Small intestine (tissue), 7 donors: ENCODE results near the gene WRNIP1. TPM values are rescaled to one million over a fixed set of nuclear protein-coding genes. Genes with fewer than 3 reads are reported as not detected.

ENCODE experiments used
- DNase-seq, 2 donors: peaks; one replicate each; pipeline versions ENCODE4 v3.0.0 to v3.0.0-alpha.2; 2013
- FAIRE-seq: peaks from 2 replicates; lab custom pipeline; 2012; peaks lifted over from hg19 to GRCh38; lab: Jason Lieb, UNC
- H3K27ac ChIP-seq, 3 donors: one replicate each; pipeline ENCODE4 v1.5.1; 2013; ENCODE audit warnings: low read length in 2 of 3, mild to moderate bottlenecking in 2 of 3, control low read depth in 1 of 3, inconsistent platforms in 1 of 3, low read depth in 1 of 3, moderate library complexity in 1 of 3
- H3K27me3 ChIP-seq, 3 donors: one replicate each; pipeline ENCODE4 v1.6.1; 2013; ENCODE audit warnings: low read length in 3 of 3, inconsistent platforms in 1 of 3; ENCODE audit not compliant: control insufficient read depth in 3 of 3, insufficient read depth in 3 of 3
- H3K36me3 ChIP-seq, 3 donors: one replicate each; pipeline ENCODE4 v1.6.1; 2013; ENCODE audit warnings: low read length in 3 of 3, inconsistent platforms in 1 of 3, low read depth in 1 of 3, mild to moderate bottlenecking in 1 of 3, moderate library complexity in 1 of 3; ENCODE audit not compliant: control insufficient read depth in 3 of 3, insufficient read depth in 2 of 3
- H3K4me1 ChIP-seq, 3 donors: one replicate each; pipeline ENCODE4 v1.6.1; 2013; ENCODE audit warnings: low read length in 2 of 3, inconsistent platforms in 1 of 3, low read depth in 1 of 3, mild to moderate bottlenecking in 1 of 3, moderate library complexity in 1 of 3; ENCODE audit not compliant: control insufficient read depth in 3 of 3, insufficient read depth in 2 of 3
- H3K4me3 ChIP-seq, 3 donors: one replicate each; pipeline ENCODE4 v1.5.1; 2013; ENCODE audit warnings: low read length in 3 of 3, control low read depth in 1 of 3, inconsistent platforms in 1 of 3, low read depth in 1 of 3, mild to moderate bottlenecking in 1 of 3, moderate library complexity in 1 of 3
- H3K9me3 ChIP-seq, 2 donors: one replicate each; pipeline ENCODE4 v1.6.1; 2013; ENCODE audit warnings: low read depth in 1 of 2, low read length in 1 of 2; ENCODE audit not compliant: control insufficient read depth in 2 of 2, insufficient read depth in 1 of 2
- WGBS, 3 donors: extraction: QIAGEN DNeasy Blood & Tissue Kit; methylation state at CpG; one replicate each; pipeline ENCODE4 v1.1.7; 2013; 5-methylcytosine and 5-hydroxymethylcytosine counted together
- polyA plus RNA-seq, 4 donors: library from polyadenylated mRNA; stranded (reverse) in 3 of 4; unstranded in 1 of 4; fragments of 200-250 nt in 3 of 4; fragments of 120-200 nt in 1 of 4; gene quantifications; one replicate each; pipeline versions ENCODE4 v1.2.1 to v1.2.3, GENCODE V29; 2013
- donor health status: healthy with polysubstance abuse.
- donor health status: control.
- donor health status: control.
- donor health status: Bipolar disorder and iron deficiency.
- donor health status: healthy.

Gene WRNIP1
- polyA plus RNA-seq, 4 donors: 35.1 to 52.2 (median 43.6) TPM

GRCh38 chr6:2752477-2753109 lies 12.6 kb upstream of the WRNIP1 start:
- no peaks in the 10 kb centered on the region for H3K36me3 ChIP-seq
- DNase-seq: no peak
- no peaks in the 10 kb centered on the region for H3K4me1 ChIP-seq
- no peak for FAIRE-seq
- H3K27me3 ChIP-seq: no peaks in the 10 kb centered on the region
- no peaks in the 10 kb centered on the region for H3K9me3 ChIP-seq
- no peak overlapping the region for H3K4me3 ChIP-seq
- no peak overlapping the region for H3K27ac ChIP-seq
- 51 to 75% (median 62%) methylated on average over 5 of the region's 5 CpGs for WGBS, 3 donors

DNA sequence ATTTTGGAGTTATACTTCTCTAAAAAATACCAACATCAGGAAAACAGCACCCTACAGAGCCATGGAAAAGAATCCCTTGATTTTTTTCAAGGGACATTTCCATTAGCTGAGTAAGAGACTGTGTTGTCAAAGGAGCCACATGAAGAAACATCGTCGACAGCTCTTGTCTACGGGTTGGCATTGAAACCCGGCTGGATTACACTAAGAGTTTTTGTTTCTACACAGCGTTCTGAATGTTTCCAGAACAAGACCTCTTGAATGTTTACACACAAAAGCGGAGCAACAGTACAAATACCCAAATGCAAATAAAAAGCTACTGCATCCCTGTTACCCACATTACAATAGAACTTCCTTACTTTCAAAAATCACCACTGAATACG lies 12.1 kb upstream of the WRNIP1 start:
- H3K9me3 ChIP-seq: no peaks in the 10 kb centered on the region
- 81 to 89% (median 89%) methylated on average over 7 of the region's 7 CpGs for WGBS, 3 donors
- no peak overlapping the region for H3K4me3 ChIP-seq
- H3K27me3 ChIP-seq: no peaks in the 10 kb centered on the region
- no peaks in the 10 kb centered on the region for H3K36me3 ChIP-seq
- FAIRE-seq: no peak
- H3K4me1 ChIP-seq: no peaks in the 10 kb centered on the region
- no peak for DNase-seq
- H3K27ac ChIP-seq: no peak overlapping the region

GRCh38 chr6:2753743-2754142 lies 11.4 kb upstream of the WRNIP1 start:
- DNase-seq (no peak), FAIRE-seq (no peak)
- no peaks in the 10 kb centered on the region for H3K27me3 ChIP-seq
- H3K27ac ChIP-seq: no peak overlapping the region
- H3K9me3 ChIP-seq: no peaks in the 10 kb centered on the region
- no peaks in the 10 kb centered on the region for H3K4me1 ChIP-seq
- no peak overlapping the region for H3K4me3 ChIP-seq
- no peaks in the 10 kb centered on the region for H3K36me3 ChIP-seq

DNA sequence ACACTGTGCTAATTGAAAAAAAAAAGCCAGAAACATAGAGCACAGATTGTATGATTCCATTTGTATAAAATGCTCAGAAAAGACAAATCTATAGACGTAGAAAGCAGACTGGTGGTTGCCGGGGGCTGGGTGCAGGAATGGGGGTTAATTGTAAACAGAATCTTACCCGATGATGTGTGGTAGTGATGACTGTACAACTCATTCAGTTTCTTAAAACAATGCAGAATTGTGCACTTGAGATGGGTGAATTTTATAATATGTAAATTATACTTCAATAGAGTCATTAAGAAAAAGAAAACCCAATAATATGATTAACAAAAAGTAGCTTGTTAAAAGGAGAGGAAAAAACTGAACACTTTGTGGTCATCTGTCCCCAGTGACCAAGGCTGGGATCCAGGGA lies 10.8 kb upstream of the WRNIP1 start:
- no peaks in the 10 kb centered on the region for H3K36me3 ChIP-seq
- no peak overlapping the region for H3K27ac ChIP-seq
- H3K9me3 ChIP-seq: no peaks in the 10 kb centered on the region
- no peak for DNase-seq
- 49 to 64% (median 59%) methylated on average over 3 of the region's 3 CpGs for WGBS, 3 donors
- H3K4me3 ChIP-seq: no peak overlapping the region
- no peak for FAIRE-seq
- no peaks in the 10 kb centered on the region for H3K27me3 ChIP-seq
- H3K4me1 ChIP-seq: no peaks in the 10 kb centered on the region

DNA sequence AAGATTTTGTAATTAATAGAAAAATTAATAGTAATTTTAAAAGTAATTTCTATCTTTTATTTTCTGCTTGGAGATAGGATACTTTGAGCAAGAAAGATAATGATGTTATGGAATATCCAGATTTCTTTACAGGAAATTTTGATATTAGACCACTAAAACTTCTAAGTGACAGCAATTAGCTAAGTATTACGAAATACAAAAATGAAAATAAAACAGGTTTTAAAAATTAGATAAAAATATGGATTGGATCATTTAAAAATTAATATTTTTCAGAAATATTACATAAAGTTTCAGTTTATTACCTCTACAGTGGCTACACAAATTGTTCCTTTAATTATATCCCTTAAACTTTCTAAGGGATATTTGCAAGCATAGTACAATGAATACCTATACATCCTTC lies 10.3 kb upstream of the WRNIP1 start:
- Histone ChIP-seq H3K4me1 (no peaks in the 10 kb centered on the region), H3K27ac (no peak overlapping the region), H3K4me3 (no peak overlapping the region), H3K36me3 (no peaks in the 10 kb centered on the region), H3K9me3 (no peaks in the 10 kb centered on the region), H3K27me3 (no peaks in the 10 kb centered on the region)
- DNase-seq: no peak
- WGBS, 3 donors: 84 to 85% (median 84%) methylated on average over 1 of the region's 1 CpG
- no peak for FAIRE-seq

- Histone ChIP-seq H3K27me3 (no peaks in the 10 kb centered on the region), H3K9me3 (no peaks in the 10 kb centered on the region), H3K4me3 (no peak overlapping the region), H3K36me3 (no peaks in the 10 kb centered on the region), H3K27ac (no peak overlapping the region), H3K4me1 (no peaks in the 10 kb centered on the region)
- FAIRE-seq: no peak
- no peak for DNase-seq
- WGBS, 3 donors: 88 to 91% (median 91%) methylated on average over 3 of the region's 3 CpGs
Measured at GRCh38 chr6:2755456-2755855, 9.7 kb upstream of the WRNIP1 start.

GRCh38 chr6:2756241-2756640 lies 9.0 kb upstream of the WRNIP1 start:
- FAIRE-seq: no peak
- 83 to 89% (median 87%) methylated on average over 2 of the region's 2 CpGs for WGBS, 3 donors

GRCh38 chr6:2756687-2757224 lies 8.4 kb upstream of the WRNIP1 start:
- peak in 1 of 2 donors; percentile 34 for DNase-seq
- Histone ChIP-seq H3K4me1 (no peaks in the 10 kb centered on the region), H3K27ac (no peak overlapping the region)

More at GRCh38 chr6:2756241-2756640, 9.0 kb upstream of the WRNIP1 start:
- no peaks in the 10 kb centered on the region for H3K9me3 ChIP-seq
- no peak overlapping the region for H3K27ac ChIP-seq
- no peaks in the 10 kb centered on the region for H3K4me1 ChIP-seq
- DNase-seq: no peak
- H3K36me3 ChIP-seq: no peaks in the 10 kb centered on the region
- H3K27me3 ChIP-seq: no peaks in the 10 kb centered on the region
- no peak overlapping the region for H3K4me3 ChIP-seq

DNA sequence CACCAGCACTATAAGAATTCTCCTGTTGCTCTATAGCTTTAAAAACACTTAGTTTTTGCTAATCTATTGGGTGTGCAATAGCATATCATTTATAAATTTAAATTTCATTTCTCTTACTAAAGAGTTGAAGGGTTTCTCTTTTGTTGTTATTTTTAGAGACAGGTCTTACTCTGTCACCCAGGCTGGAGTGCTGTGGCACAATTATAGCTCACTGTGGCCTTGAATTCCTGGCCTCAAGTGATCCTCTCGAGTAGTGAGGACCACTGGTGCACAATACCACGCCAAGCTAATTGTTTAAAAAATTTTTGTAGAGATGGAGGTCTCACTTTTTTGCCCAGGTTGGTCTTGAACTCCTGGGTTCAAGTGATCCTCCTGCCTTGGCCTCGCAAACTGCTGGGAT lies 6.2 kb upstream of the WRNIP1 start:
- Histone ChIP-seq H3K27ac (no peak overlapping the region), H3K4me3 (no peak overlapping the region), H3K9me3 (no peaks in the 10 kb centered on the region), H3K4me1 (no peaks in the 10 kb centered on the region), H3K36me3 (no peaks in the 10 kb centered on the region), H3K27me3 (no peaks in the 10 kb centered on the region)
- FAIRE-seq (no peak), DNase-seq (no peak)
- WGBS, 3 donors: 77 to 80% (median 80%) methylated on average over 3 of the region's 3 CpGs

More at GRCh38 chr6:2756687-2757224, 8.4 kb upstream of the WRNIP1 start:
- 76 to 78% (median 77%) methylated on average over 3 of the region's 3 CpGs for WGBS, 3 donors
- Histone ChIP-seq H3K36me3 (no peaks in the 10 kb centered on the region), H3K4me3 (no peak overlapping the region), H3K27me3 (no peaks in the 10 kb centered on the region), H3K9me3 (no peaks in the 10 kb centered on the region)
- no peak for FAIRE-seq
